GM11168 (cell line): ENCODE results near the gene FIGN.

ENCODE experiments used
- in situ Hi-C: fragments of 300-500 bp; cut with MboI; formaldehyde crosslinking; loops from one replicate; pipeline ENCODE4 v1.12.0; 2022; ENCODE audit warnings: low sequenced_read_pairs; ENCODE audit not compliant: unreplicated experiment

Gene FIGN

DNA sequence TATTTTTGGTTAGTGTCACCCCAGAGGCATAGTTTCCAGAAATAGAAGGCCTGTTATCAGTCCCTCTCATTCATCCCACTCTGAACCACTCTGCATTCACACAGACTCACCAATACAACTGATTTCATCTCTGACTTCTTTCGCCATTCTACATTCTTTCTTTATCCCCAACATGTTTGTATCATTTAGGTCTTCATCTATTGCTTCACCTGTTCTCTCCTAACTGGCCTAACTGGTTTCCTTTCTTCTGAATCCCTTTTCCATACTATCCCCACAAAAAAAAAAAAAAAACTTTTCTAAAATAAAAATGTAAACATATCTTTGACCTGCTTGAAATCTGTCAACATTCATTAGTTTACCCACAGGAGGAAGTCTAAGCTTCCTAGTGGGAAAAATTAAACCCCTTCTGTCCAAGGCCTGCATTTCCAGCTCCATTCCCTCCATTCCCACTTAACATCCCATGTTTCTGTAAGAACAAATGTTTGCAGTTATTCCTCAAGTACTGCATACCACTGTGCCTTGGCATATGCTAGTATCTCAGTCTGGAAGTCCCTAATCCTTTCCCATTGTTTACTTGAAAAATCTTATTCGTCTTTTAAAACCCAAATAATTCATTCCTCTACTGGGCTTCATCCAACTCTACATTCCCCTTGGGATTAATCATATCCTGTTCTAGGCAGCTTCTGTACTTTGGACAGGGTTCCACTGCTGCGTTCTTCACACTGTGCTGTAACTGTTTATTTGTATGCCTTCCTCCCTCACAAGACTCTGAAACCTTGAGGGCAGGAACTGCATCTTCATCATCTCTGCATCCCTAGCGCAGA lies 68.5 kb downstream of the FIGN start:
- in situ Hi-C loops = no loop called here

DNA sequence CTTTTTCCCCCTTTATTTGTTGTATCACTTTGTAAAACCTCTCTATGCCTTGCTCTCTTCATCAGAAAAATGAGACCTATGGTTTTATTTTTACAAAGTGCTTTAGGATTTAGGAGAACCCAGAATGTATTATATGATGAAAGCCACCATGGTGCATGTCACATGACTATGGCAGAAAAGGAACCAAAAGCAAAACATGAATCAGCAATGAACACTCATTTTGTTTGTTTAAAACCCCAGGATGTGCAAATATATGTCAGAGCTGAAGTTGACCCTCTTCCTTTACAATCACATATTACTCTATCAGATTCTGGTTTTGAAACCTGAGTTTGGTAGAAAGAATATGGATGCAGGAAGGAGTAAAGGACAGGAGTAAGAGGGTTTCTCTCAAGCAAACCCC lies 70.0 kb downstream of the FIGN start:
- in situ Hi-C loops = no loop called here

DNA sequence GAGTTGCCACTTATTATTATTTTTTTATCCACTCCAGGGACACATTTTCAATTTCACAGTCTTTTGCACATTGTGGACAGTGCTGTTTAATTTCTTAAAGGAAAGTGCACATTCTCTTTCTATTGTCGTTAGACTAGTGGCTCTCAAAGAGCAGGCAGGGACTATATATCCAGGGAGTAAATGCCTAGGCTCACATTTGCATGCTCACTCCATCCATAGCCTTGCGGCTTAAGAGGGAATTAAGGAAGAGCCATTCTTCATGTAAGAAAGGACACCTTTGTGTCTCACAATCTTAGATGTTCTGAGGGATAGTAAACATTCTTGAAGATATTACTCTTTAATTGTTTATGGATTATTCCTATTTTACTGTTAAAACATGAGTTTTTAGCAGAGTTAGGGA lies 70.8 kb downstream of the FIGN start:
- in situ Hi-C loops = no loop called here

DNA sequence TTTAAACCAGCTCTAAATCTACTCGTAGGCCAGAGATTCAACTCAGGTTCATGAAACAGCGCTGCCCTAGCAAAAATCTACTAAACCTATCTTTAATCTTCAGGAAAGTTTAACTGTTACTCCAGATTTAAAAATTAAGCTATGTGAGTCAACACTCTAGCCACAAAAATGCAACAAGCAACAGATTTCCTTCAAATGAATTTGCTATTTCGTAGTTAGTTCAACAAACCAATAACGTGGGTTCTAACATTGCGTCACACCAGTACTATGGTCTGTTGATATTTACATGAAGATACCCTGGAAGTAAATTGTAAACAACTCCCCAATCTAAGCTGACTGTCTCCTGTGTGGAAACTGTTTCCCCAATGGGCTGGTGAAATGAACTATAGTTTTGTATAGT lies 71.2 kb downstream of the FIGN start:
- in situ Hi-C loops = no loop called here

DNA sequence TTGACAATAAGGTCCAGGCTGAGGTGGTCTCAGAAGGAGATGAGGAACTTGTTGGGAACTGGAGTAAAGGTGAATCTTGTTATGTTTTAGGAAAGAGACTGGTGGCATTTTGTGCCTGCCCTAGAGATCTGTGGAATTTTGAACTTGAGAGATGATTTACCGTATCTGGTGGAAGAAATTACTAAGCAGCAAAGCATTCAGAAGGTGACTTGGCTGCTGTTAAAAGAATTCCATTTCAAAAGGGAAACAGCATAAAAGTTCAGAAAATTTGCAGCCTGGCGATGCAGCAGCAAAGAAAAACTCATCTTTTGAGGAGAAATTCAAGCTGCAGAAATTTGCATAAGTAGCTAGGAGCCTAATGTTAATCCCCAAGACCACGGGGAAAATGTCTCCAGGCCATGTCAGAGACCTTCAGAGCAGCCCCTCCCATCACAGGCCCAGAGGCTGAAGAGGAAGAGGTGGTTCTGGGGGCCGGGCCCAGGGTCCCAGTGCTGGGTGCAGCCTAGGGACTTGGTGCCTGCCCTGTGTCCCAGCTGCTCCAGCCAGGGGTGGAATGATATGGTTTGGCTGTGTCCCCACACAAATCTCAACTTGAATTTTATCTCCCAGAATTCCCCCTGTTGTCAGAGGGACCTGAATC lies 73.5 kb downstream of the FIGN start:
- in situ Hi-C loops = no loop called here

DNA sequence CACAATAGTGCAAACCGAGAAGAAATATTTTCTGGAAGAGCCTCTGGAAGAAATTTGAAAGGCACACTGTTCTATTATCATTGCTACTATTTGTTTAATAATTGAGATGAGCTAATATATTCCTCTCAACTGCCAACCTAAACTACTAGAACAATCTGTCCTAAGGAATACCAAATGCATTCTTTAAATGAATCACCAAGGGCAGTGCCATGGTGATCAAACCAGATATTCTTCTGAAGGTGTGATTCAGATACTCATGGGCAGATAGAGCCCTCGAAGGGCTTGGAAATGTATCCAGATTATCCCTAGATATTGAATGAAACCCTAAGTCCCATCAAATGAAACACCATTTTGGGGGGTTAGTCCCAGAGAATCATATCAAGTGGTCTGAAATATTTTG lies 76.6 kb downstream of the FIGN start:
- in situ Hi-C loops = no loop called here

DNA sequence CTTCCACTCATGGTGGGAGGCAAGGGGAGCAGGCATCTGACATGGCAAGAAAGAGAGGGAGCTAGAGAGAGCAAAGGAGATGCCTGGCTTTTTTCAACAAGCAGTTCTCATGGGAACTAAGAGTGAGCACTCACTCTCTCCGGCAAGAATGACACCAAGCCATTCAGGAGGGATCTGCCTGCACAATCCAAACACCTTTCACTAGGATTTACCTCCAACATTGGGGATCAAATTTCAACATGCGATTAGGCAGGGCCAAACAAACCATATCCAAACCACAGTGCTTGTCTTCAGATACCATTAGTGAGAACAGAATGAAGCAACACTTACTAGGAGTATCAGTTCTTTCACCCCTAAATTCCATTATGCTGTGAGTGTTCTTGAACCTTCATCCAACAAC lies 77.3 kb downstream of the FIGN start:
- in situ Hi-C loops = no loop called here

DNA sequence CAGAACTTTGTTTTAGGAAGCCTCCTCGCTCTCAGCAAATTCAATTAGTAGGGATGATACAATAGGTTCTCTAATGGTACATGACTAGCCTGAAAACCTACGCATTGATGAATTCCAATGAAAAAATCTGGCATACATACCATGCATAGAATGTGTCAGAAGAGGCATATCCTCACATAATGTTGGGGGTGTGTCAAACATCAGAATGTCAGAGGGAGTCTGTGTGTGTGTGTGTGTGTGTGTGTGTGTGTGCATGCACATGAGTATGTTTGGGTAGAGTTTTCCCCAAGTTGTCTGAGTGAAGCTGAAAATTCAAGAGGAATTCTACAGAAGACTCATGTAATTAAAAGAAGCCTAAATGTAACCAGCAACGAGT lies 78.5 kb downstream of the FIGN start:
- in situ Hi-C loops = no loop called here

DNA sequence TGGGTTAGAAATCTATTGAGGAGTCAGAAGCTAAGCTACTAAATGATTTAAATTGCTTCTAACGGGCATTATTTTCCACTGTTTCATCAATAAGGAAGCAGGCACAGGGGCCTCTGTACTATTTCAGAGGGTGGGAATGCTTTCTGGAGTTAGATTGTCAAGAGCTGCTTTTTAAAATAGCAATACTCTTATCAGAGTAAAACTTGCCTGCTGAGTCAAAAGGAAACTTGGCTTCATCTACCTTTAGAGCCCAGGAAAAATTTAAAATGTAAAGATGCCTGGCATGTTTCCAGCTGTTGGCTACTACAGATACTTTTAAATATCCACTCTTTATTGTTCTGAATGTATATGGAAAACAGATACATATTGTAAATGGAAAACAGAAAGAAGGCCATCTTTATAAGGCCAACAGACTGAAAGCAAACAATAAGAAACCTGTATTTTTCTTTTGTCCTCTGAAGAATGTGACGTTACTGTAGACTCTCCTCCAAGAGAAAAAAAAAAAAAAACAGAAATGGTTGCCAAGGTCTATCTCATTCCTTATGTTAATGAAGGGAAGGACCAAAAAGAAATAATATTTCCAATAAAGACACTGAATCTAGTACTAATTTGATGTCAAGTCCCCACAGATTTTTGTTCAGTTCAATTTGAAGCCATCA lies 79.1 kb downstream of the FIGN start:
- in situ Hi-C loops = no loop called here

DNA sequence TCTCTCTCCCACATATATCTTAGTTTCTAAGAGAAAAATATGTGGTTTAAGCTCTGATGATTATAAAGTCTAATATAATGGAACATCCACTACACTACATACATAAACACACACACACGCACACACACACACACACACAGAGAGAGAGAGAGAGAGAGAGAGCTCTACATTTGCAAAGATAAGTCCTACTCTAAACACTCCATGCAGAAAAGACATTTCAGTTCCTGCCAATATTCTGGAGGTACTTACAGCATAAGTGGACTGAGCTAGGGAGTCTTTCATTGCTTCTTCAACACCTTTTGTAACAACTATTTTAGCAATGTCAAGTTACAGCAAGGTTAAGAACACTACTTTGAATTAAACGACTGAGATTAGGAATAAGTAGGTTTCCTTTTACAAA lies 80.1 kb downstream of the FIGN start:
- in situ Hi-C loops = no loop called here

DNA sequence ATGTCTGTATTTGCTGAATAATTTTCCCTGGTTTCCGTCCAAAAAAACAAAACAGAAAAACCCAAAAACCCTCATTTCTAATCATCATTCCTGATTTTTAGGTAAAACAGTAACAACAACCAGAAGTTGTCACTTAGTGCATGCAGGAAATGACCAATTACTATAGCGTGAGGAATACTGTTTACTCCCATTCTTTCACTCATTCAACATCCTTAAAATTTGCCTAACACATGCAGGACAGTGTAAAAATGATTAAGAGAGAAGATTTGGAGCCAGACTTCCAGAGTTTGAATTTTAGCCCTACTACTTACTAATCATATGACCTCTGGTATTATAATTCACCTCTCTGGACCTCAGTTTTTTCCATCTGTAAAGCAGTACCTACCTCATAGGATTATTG lies 83.1 kb downstream of the FIGN start:
- in situ Hi-C loops = no loop called here

DNA sequence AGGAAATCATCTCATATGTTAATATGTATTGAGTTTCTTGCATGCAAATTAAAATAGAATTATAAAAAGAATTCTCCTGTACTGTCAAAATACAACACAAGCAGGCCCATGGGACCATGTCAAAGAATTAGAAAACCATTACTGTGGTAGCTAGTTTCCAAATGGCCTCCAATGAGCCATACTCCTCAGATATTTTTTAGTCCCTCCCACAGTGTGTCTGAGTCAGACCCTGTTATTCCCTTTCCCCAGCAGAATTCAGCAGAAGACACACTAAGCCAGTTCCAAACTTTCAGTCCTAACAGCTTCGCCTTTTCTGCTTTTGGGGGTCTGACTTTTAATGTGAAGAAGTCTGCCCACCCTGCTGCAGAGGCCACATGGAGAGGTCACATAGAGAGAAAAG lies 86.7 kb downstream of the FIGN start:
- in situ Hi-C loops = no loop called here

DNA sequence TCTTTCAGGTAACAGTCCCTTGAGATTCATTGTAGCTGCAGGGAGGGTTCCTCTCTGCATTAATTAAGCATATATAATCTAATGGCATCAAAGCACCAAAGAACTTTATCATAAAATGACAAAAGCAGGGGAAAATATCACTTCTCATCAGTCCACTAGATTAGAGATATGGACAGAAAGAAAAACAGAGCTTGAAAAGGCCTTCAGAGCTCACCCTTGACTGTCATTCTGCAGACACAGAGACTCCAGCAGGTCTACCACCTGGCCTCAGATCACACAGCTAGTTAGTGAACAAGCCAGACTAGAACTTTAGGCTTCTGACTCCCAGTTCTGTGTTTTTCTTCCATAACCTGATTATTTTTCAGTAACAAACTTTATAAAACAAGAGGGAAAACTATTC lies 88.5 kb downstream of the FIGN start:
- in situ Hi-C loops = no loop called here

DNA sequence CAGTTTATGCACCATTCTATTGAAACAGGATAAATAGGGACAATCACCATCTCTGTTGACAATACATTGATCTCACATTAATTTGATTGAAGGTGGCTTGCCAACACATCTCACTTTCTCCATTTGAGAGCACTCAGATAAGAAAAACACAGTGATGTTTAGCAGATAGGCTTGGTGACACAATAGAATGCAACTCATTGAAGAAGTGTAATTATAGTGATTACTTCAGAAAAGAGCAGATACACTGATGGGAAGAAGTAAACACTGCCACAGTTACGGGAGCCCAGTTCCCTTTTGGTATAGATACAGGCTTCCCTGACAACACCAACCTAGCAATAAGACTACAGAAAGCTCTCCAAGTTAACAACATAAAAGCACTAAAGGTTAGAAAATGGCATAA lies 89.1 kb downstream of the FIGN start:
- in situ Hi-C loops = no loop called here

DNA sequence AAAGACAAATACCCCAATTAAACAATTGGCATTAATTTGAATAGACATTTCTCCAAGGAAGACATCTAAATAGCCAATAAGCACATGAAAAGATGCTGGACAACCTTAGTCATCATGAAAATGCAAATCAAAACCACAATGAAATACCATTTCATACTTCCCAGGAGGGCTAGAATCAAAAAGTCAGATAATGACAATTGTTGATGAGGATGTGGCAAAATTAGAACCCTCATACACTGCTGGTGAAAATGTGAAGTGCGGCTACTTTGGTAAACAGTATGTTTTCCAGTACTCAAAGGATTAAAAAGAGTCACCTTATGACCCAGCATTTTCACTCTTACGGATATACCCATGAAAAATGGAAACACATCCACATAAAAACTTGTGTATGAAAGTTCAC lies 91.6 kb downstream of the FIGN start:
- in situ Hi-C loops = no loop called here

DNA sequence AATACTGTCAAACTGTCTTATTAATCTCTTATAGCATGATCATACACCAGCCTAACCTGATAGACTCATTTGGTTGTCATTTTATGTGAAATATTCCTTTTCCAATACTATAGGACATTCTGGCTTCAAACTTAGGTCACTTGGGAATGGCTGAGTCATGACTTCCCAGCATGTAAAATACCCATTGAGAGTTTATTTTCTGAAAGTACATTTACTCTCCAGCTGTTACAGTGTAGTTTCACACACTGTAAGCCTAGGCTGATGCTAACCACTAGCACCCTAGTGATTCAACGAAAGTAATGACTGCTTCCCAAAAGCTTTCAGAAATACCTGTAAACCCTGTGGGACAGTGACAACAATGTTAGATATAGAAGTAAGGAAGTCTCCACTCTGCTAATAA lies 93.8 kb downstream of the FIGN start:
- in situ Hi-C loops = no loop called here

DNA sequence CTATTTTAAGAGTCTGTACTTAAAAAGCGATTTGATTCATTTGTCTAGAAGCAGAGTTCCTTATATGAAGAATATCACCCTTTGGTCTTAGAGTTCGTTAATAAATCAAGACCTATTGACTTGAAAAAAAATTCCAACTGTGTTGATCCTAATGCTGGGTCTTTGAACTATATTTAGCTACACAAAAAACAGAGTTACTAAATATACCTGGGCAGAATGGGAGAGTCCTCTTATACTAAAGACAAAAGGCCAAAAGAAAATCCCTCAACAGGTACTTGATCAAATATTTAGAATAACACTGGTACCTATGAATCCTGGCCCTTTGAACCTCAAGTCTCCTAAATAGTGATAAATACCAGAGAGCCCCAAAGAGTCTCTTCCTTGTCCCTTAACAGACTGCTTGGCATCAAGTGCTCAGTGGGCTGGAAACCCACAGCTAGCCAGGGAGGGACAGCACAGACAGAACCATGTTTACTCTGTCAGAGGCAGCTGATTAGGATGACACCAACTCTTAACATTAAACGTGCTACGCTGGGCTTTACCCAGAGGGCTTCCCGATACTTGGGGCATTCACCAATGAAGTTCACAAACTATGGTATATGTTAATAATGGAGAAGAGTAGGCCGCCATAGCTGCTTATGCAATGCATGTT lies 95.1 kb downstream of the FIGN start:
- in situ Hi-C loops = no loop called here

DNA sequence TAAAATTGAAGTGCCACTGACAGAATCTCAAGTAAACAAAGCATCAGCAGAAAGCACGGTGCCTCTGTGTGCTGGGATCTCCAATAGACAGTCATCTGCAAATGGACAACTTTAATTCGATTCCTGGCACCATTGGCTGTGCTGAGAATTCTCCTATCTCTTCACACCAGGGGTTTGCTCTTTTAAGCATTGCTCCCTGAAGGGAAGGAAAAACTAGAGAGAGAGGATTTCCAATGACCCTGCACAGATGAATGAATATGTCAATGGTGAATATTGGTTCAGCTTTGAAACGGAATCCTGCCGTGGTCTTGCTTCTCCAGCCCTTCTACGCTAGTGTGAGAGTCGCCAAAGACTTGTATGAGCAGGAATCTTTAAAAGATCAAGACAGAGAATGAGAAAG lies 97.9 kb downstream of the FIGN start:
- in situ Hi-C loops = no loop called here

DNA sequence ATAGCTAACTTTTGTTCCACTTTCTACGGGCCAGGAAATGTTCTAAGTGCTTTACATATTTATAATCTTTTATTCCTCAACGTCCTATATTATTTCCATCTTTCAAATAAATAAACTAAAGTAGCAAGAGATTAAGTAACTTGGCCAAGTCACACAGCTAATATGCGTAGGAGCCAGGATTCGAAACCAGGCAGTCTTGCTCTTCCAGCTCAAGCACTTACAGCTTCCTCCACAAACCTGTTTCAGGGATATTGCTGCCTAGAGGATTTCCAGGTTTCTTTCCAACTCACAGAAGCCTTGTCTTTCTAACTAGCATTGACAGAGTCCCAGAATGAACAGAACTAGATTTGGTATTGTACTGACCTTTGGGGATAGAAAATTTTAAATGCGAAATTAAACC lies 102.5 kb downstream of the FIGN start:
- in situ Hi-C loops = no loop called here

DNA sequence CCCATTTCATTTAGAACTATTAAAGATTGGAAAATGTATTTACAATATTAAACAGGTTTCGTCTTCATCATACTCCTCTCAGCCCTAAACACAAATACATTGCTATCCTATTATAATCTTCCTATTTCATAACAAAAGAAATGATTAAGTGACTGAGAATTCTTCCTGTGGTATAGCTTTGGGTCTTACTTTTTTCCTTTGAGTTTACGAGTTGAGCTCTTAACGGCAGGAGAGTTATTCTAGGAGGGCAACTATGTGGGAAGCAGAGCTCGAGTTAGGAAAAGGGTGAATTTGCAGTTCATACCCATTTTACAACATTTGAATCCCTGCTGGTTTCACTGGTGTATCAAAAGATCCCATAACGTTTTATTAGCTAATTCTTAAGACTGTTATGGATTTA lies 105.0 kb downstream of the FIGN start:
- in situ Hi-C loops = no loop called here

DNA sequence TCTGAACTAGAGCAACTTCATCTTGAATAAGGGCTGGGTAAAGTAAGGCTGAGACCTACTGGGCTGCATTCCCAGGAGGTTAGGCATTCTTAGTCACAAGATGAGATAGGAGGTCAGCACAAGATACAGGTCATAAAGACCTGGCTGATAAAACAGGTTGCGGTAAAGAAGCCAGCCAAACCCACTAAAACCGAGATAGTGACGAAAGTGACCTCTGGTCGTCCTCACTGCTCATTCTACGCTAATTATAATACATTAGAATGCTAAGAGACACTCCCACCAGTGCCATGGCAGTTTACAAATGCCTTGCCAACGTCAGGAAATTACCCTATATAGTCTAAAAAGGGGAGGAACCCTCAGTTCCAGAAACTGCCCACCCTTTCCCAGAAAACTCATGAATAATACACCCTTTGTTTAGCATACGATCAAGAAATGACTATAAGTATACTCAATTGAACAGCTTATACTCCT lies 109.1 kb downstream of the FIGN start:
- in situ Hi-C loops = no loop called here
